ENCODE measurements around the gene YARS1. TPM values are rescaled to one million over a fixed set of nuclear protein-coding genes. Genes with fewer than 3 reads are reported as not detected.

Gene YARS1
- total and polyA plus RNA-seq, 2 of the 13 experiments (the other 11 are each of a cell fraction or from before 2014, with no cell fraction given), result 50.1 to 113 TPM

GRCh38 chr1:32742199-32742947, 74.8 kb downstream of the YARS1 start (continued):
- TF ChIP-seq KDM2A (CRISPR knock-in tag; IDR thresholded peaks at IDR 0.05; ENCODE audit: borderline replicate concordance, low read depth) (peak; percentile 44; the same call in 1 of the 2 replicates), CC2D1A (CRISPR knock-in tag; IDR thresholded peaks at IDR 0.05) (no peak), RXRB (CRISPR knock-in tag; IDR thresholded peaks at IDR 0.05; ENCODE audit: borderline replicate concordance) (0 out of 2 replicates have a peak, but pooled peaks have one; percentile 8), ZNF101 (CRISPR knock-in tag; IDR thresholded peaks at IDR 0.05; ENCODE audit: borderline replicate concordance, low read depth) (no peak), SP2 (CRISPR knock-in tag; IDR thresholded peaks at IDR 0.05) (0 out of 2 replicates have a peak, but pooled peaks have one; percentile 29), DPF2 (CRISPR knock-in tag; IDR thresholded peaks at IDR 0.05; ENCODE audit: borderline replicate concordance, low read depth) (no peak), TP53 (CRISPR knock-in tag; conservative IDR thresholded peaks at IDR 0.05) (no peak), PTBP1 (IDR thresholded peaks at IDR 0.05; ENCODE audit: low read depth, low read length, poor library complexity, severe bottlenecking) (no peak), TFE3 (CRISPR knock-in tag; IDR thresholded peaks at IDR 0.05) (no peak), ZNF343 (CRISPR knock-in tag; IDR thresholded peaks at IDR 0.05) (no peak), TEAD2 (CRISPR knock-in tag; IDR thresholded peaks at IDR 0.05) (no peak)
- TF ChIP-seq, protein P1, sequence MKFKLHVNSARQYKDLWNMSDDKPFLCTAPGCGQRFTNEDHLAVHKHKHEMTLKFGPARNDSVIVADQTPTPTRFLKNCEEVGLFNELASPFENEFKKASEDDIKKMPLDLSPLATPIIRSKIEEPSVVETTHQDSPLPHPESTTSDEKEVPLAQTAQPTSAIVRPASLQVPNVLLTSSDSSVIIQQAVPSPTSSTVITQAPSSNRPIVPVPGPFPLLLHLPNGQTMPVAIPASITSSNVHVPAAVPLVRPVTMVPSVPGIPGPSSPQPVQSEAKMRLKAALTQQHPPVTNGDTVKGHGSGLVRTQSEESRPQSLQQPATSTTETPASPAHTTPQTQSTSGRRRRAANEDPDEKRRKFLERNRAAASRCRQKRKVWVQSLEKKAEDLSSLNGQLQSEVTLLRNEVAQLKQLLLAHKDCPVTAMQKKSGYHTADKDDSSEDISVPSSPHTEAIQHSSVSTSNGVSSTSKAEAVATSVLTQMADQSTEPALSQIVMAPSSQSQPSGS (CRISPR knock-in tag; IDR thresholded peaks at IDR 0.05), result no peak; the same call in 1 of the 2 replicates
- TF ChIP-seq, protein P2, sequence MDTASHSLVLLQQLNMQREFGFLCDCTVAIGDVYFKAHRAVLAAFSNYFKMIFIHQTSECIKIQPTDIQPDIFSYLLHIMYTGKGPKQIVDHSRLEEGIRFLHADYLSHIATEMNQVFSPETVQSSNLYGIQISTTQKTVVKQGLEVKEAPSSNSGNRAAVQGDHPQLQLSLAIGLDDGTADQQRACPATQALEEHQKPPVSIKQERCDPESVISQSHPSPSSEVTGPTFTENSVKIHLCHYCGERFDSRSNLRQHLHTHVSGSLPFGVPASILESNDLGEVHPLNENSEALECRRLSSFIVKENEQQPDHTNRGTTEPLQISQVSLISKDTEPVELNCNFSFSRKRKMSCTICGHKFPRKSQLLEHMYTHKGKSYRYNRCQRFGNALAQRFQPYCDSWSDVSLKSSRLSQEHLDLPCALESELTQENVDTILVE (CRISPR knock-in tag; IDR thresholded peaks at IDR 0.05), result no peak
- TF ChIP-seq, protein P3, sequence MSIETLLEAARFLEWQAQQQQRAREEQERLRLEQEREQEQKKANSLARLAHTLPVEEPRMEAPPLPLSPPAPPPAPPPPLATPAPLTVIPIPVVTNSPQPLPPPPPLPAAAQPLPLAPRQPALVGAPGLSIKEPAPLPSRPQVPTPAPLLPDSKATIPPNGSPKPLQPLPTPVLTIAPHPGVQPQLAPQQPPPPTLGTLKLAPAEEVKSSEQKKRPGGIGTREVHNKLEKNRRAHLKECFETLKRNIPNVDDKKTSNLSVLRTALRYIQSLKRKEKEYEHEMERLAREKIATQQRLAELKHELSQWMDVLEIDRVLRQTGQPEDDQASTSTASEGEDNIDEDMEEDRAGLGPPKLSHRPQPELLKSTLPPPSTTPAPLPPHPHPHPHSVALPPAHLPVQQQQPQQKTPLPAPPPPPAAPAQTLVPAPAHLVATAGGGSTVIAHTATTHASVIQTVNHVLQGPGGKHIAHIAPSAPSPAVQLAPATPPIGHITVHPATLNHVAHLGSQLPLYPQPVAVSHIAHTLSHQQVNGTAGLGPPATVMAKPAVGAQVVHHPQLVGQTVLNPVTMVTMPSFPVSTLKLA (IDR thresholded peaks at IDR 0.05), result no peak
- TF ChIP-seq, protein P4, sequence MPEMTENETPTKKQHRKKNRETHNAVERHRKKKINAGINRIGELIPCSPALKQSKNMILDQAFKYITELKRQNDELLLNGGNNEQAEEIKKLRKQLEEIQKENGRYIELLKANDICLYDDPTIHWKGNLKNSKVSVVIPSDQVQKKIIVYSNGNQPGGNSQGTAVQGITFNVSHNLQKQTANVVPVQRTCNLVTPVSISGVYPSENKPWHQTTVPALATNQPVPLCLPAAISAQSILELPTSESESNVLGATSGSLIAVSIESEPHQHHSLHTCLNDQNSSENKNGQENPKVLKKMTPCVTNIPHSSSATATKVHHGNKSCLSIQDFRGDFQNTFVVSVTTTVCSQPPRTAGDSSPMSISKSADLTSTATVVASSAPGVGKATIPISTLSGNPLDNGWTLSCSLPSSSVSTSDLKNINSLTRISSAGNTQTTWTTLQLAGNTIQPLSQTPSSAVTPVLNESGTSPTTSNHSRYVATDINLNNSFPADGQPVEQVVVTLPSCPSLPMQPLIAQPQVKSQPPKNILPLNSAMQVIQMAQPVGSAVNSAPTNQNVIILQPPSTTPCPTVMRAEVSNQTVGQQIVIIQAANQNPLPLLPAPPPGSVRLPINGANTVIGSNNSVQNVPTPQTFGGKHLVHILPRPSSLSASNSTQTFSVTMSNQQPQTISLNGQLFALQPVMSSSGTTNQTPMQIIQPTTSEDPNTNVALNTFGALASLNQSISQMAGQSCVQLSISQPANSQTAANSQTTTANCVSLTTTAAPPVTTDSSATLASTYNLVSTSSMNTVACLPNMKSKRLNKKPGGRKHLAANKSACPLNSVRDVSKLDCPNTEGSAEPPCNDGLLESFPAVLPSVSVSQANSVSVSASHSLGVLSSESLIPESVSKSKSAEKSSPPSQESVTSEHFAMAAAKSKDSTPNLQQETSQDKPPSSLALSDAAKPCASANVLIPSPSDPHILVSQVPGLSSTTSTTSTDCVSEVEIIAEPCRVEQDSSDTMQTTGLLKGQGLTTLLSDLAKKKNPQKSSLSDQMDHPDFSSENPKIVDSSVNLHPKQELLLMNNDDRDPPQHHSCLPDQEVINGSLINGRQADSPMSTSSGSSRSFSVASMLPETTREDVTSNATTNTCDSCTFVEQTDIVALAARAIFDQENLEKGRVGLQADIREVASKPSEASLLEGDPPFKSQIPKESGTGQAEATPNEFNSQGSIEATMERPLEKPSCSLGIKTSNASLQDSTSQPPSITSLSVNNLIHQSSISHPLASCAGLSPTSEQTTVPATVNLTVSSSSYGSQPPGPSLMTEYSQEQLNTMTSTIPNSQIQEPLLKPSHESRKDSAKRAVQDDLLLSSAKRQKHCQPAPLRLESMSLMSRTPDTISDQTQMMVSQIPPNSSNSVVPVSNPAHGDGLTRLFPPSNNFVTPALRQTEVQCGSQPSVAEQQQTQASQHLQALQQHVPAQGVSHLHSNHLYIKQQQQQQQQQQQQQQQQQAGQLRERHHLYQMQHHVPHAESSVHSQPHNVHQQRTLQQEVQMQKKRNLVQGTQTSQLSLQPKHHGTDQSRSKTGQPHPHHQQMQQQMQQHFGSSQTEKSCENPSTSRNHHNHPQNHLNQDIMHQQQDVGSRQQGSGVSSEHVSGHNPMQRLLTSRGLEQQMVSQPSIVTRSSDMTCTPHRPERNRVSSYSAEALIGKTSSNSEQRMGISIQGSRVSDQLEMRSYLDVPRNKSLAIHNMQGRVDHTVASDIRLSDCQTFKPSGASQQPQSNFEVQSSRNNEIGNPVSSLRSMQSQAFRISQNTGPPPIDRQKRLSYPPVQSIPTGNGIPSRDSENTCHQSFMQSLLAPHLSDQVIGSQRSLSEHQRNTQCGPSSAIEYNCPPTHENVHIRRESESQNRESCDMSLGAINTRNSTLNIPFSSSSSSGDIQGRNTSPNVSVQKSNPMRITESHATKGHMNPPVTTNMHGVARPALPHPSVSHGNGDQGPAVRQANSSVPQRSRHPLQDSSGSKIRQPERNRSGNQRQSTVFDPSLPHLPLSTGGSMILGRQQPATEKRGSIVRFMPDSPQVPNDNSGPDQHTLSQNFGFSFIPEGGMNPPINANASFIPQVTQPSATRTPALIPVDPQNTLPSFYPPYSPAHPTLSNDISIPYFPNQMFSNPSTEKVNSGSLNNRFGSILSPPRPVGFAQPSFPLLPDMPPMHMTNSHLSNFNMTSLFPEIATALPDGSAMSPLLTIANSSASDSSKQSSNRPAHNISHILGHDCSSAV (CRISPR knock-in tag; IDR thresholded peaks at IDR 0.05; ENCODE audit: borderline replicate concordance), result no peak

All from HepG2 (cell line).